CD4-positive, alpha-beta T cell treated with Interleukin-15 for 4 hours (primary cell): Measurements from ENCODE around the gene RAET1G.
"Not testable (repeated sequence)": the region's sequence is repeated elsewhere in the genome, so short reads cannot be mapped to it uniquely, and the experiment has no call there.

Experiments
- DNase-seq: peaks from one replicate; pipeline ENCODE4 v3.0.0-alpha.2; 2020; ENCODE audit warnings: low spot score

Gene RAET1G

GRCh38 chr6:149895048-149895590 lies 27.8 kb downstream of the RAET1G start:
- no peak for DNase-seq

GRCh38 chr6:149891864-149892263 lies 31.1 kb downstream of the RAET1G start:
- DNase-seq, result not testable (repeated sequence)

- no peak for DNase-seq
Measured at GRCh38 chr6:149891259-149891658, 31.7 kb downstream of the RAET1G start.

- no peak for DNase-seq
Measured at GRCh38 chr6:149890629-149891045, 32.3 kb downstream of the RAET1G start.

- no peak for DNase-seq
Measured at GRCh38 chr6:149889326-149889725, 33.6 kb downstream of the RAET1G start.

- no peak for DNase-seq
Measured at GRCh38 chr6:149888659-149889058, 34.3 kb downstream of the RAET1G start.

GRCh38 chr6:149888093-149888492 lies 34.8 kb downstream of the RAET1G start:
- no peak for DNase-seq

GRCh38 chr6:149887343-149887742 lies 35.6 kb downstream of the RAET1G start:
- DNase-seq, result no peak

- DNase-seq, result no peak
Measured at GRCh38 chr6:149885888-149886287, 37.0 kb downstream of the RAET1G start.

- DNase-seq, result no peak
Measured at GRCh38 chr6:149884617-149885016, 38.3 kb downstream of the RAET1G start.

- DNase-seq, result no peak
Measured at GRCh38 chr6:149884215-149884614, 38.7 kb downstream of the RAET1G start.

- DNase-seq, result no peak
Measured at GRCh38 chr6:149881860-149882259, 41.1 kb downstream of the RAET1G start.

- DNase-seq, result no peak
Measured at GRCh38 chr6:149881066-149881766, 41.7 kb downstream of the RAET1G start.

- DNase-seq, result no peak
Measured at GRCh38 chr6:149877659-149878058, 45.3 kb downstream of the RAET1G start.

GRCh38 chr6:149876241-149876933 lies 46.5 kb downstream of the RAET1G start:
- DNase-seq, result no peak

GRCh38 chr6:149872233-149872632 lies 50.7 kb downstream of the RAET1G start:
- no peak for DNase-seq

GRCh38 chr6:149871182-149871581 lies 51.7 kb downstream of the RAET1G start:
- no peak for DNase-seq

- no peak for DNase-seq
Measured at GRCh38 chr6:149869275-149869892, 53.5 kb downstream of the RAET1G start.

- DNase-seq, result no peak
Measured at GRCh38 chr6:149867876-149868640, 54.9 kb downstream of the RAET1G start.
